ENCODE measurements around the gene ATG14.
A peak's percentile ranks its signal among the peaks of the same experiment; 100 is the strongest.
"Not testable (repeated sequence)": the region's sequence is repeated elsewhere in the genome, so short reads cannot be mapped to it uniquely, and the experiment has no call there.

Gene ATG14

GRCh38 chr14:55411426-55412389 lies at the start of gene ATG14:
TSS of gene ATG14 (minus strand) at chr14:55411830. CDS start at chr14:55411822, 8 bp downstream.
- in situ Hi-C loops (cut with MboI; ENCODE audit: low pct_unique_long_range_greater_than_20kb, low sequenced_read_pairs, unreplicated experiment): no loop called here
- no peak for TF ChIP-seq CTCF (IDR thresholded peaks at IDR 0.05; ENCODE audit: extremely low read depth, insufficient read depth, missing control alignments)
- DNase-seq (ENCODE audit: low spot score): peak; percentile 90

GRCh38 chr14:55458800-55459515 lies 47.3 kb upstream of the ATG14 start:
- peak; percentile 78 for DNase-seq (ENCODE audit: low spot score)
- in situ Hi-C loops (cut with MboI; ENCODE audit: low pct_unique_long_range_greater_than_20kb, low sequenced_read_pairs, unreplicated experiment): no loop called here

GRCh38 chr14:55457496-55457895 lies 45.9 kb upstream of the ATG14 start:
- no peak for TF ChIP-seq CTCF (IDR thresholded peaks at IDR 0.05; ENCODE audit: extremely low read depth, insufficient read depth, missing control alignments)
- in situ Hi-C loops (cut with MboI; ENCODE audit: low pct_unique_long_range_greater_than_20kb, low sequenced_read_pairs, unreplicated experiment): no loop called here
- DNase-seq (ENCODE audit: low spot score): no peak

More at GRCh38 chr14:55458800-55459515, 47.3 kb upstream of the ATG14 start:
- no peak for TF ChIP-seq CTCF (IDR thresholded peaks at IDR 0.05; ENCODE audit: extremely low read depth, insufficient read depth, missing control alignments)

GRCh38 chr14:55456411-55456810 lies 44.8 kb upstream of the ATG14 start:
- DNase-seq (ENCODE audit: low spot score); in situ Hi-C loops (cut with MboI; ENCODE audit: low pct_unique_long_range_greater_than_20kb, low sequenced_read_pairs, unreplicated experiment): not testable (repeated sequence)

GRCh38 chr14:55454264-55455002 lies 42.8 kb upstream of the ATG14 start:
- in situ Hi-C loops (cut with MboI; ENCODE audit: low pct_unique_long_range_greater_than_20kb, low sequenced_read_pairs, unreplicated experiment): no loop called here
- DNase-seq (ENCODE audit: low spot score): no peak
- TF ChIP-seq CTCF (IDR thresholded peaks at IDR 0.05; ENCODE audit: extremely low read depth, insufficient read depth, missing control alignments): no peak

GRCh38 chr14:55451950-55452349 lies 40.3 kb upstream of the ATG14 start:
- in situ Hi-C loops (cut with MboI; ENCODE audit: low pct_unique_long_range_greater_than_20kb, low sequenced_read_pairs, unreplicated experiment): no loop called here
- DNase-seq (ENCODE audit: low spot score): no peak
- no peak for TF ChIP-seq CTCF (IDR thresholded peaks at IDR 0.05; ENCODE audit: extremely low read depth, insufficient read depth, missing control alignments)
